Lower leg skin (tissue), 3 donors: ENCODE data around the gene GPC5.

Source experiments
- POLR2A ChIP-seq, 2 donors: fragments of 450-650 bp; IDR thresholded peaks; one replicate each; pipeline ENCODE4 v1.6.1; 2016 to 2017; ENCODE audit warnings: antibody characterized with exemption in 2 of 2, mild to moderate bottlenecking in 1 of 2, moderate library complexity in 1 of 2
- TF ChIP-seq, protein P1 (sequence below), 3 donors: fragments of 450-650 bp; IDR thresholded peaks; one replicate each; pipeline ENCODE4 v1.5.1; 2016; ENCODE audit warnings: antibody characterized with exemption in 3 of 3, mild to moderate bottlenecking in 3 of 3, moderate library complexity in 2 of 3

DNA sequence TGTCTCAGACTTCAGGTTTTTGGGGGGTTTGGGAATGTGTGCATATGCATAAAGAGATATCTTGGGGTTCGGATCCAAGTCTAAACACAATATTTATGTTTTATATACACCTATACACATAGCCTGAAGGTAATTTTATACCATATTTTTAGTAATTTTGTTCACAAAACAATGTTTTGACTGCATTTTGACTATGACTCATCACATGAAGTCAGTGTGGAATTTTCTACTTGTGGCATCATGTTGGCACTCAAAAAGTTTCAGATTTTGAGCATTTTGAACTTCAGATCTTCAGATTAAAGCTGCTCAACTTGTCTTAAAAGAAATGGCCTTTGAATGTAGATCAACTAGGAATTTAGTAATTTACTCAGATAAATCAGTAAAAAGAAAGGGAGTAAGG lies 1115.3 kb downstream of the GPC5 start:
- TF ChIP-seq, protein P1, sequence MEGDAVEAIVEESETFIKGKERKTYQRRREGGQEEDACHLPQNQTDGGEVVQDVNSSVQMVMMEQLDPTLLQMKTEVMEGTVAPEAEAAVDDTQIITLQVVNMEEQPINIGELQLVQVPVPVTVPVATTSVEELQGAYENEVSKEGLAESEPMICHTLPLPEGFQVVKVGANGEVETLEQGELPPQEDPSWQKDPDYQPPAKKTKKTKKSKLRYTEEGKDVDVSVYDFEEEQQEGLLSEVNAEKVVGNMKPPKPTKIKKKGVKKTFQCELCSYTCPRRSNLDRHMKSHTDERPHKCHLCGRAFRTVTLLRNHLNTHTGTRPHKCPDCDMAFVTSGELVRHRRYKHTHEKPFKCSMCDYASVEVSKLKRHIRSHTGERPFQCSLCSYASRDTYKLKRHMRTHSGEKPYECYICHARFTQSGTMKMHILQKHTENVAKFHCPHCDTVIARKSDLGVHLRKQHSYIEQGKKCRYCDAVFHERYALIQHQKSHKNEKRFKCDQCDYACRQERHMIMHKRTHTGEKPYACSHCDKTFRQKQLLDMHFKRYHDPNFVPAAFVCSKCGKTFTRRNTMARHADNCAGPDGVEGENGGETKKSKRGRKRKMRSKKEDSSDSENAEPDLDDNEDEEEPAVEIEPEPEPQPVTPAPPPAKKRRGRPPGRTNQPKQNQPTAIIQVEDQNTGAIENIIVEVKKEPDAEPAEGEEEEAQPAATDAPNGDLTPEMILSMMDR (IDR thresholded peaks at IDR 0.05): no peak
- no peak for TF ChIP-seq POLR2A (IDR thresholded peaks at IDR 0.05)
